Activated CD4-positive, alpha-beta T cell treated with anti-CD3 and anti-CD28 coated beads, Interleukin-2, amount 50 U/mL, for 4 hours (primary cell): Measurements from ENCODE around the gene KRT86.
A peak's percentile ranks its signal among the peaks of the same experiment; 100 is the strongest.
"Not testable (repeated sequence)": the region's sequence is repeated elsewhere in the genome, so short reads cannot be mapped to it uniquely, and the experiment has no call there.

Experiments used
- DNase-seq, 2 experiments: peaks; one replicate each; pipeline ENCODE4 v3.0.0-alpha.2; 2020

Gene KRT86

DNA sequence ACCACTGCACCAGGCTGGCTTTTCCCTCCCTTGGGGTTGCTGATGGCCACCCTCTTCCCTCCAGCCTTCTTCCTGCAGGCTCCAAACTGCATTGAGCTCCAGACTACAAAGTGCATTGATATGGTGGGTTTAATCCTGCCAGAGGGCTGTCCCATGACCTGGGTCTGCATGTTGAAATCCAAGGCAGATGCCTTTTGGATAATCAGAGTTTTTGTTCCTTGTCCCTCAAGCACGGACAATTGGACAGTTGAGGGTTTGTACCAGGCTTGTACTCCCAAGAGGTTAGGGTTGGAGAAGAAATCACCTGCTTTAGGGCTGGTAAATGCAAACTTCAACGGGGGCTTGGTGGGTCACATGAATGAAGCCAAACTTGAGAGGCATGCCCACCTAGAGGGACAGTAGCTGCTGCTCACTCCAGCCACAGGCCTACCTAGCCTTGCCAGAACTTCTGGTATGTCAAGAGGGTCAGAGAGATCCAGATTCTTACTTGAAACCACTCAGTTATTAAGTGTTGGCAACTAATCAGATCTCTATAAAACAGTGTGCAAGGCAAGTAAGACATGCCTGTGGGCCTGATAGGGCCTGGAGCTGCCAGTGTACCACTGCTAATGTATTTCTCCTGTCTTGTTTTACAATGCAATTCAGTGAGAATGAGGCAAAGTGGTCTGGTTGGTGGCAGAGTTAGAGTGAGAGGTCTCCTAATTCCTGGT is 68.5 kb downstream of the KRT86 start:
- no peak for DNase-seq

DNA sequence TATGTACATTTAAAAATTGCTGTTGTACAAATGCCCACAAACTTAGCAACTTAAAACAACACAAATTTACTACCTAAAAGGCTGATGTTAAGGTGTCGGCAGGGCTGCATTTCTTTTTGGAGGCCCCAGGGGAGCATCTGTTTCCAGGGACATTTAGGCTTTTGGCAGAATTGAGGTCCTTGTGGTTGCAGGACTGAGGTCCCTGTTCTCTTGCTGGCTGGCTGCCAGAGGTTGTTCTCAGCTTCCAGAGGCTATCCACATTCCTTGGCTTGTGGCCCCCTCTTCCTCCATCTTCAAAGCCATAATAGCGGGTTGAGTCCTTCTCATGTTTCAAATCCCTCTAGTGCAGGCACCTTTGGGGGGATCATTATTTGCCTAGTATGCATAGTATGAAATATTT is 69.1 kb downstream of the KRT86 start:
- DNase-seq = no peak

DNA sequence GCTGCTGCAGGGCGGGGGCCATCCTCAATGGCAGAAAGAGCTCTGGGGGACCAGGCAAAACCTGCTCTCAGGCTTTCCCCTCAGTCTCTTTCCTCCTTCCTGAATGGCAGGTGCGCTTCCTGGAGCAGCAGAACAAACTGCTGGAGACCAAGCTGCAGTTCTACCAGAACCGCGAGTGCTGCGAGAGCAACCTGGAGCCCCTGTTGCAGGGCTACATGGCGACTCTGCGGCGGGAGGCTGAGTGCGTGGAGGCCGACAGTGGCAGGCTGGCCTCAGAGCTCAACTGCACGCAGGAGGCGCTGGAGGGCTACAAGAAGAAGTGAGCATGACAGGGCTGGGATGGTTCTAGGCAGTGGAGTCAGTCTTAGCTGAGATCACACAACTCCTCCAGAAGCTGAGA is 69.7 kb downstream of the KRT86 start:
- DNase-seq = no peak

DNA sequence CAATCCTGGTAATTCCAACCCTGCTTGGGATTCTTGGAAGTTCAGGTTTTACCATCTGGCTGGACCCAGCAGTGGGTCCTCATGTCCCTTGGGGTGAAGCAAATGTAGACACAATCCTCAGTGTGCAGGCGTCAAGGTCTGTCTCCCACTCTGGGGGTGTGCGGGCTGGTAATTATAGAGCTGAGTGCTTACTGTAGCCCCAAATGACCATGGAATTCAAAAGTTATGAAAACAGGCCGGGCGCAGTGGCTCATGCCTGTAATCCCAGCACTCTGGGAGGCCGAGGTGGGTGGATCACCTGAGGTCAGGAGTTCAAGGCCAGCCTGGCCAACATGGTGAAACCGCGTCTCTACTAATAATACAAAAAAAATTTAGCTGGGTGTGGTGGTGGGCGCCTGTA is 70.6 kb downstream of the KRT86 start:
- not testable (repeated sequence) for DNase-seq

DNA sequence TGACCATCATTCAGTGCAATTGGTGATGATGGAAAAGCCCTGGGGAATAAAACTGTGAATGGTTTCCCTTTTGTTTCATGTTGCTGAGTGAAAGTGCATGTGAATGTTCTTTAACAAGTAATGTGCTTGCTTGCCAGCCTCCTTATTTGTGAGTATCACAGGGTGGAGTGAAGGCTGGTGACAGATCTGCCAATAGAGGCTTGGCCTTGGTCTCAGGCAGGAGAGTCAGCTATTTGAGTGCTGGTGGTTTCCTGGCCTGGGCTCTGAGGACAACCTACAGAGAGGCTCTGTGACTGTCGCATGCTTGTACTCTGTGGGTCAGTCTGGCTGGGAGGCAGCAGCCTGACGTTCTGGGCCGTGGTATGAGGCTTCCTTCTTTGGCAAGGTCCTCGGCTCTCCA is 72.1 kb downstream of the KRT86 start:
- no peak for DNase-seq

DNA sequence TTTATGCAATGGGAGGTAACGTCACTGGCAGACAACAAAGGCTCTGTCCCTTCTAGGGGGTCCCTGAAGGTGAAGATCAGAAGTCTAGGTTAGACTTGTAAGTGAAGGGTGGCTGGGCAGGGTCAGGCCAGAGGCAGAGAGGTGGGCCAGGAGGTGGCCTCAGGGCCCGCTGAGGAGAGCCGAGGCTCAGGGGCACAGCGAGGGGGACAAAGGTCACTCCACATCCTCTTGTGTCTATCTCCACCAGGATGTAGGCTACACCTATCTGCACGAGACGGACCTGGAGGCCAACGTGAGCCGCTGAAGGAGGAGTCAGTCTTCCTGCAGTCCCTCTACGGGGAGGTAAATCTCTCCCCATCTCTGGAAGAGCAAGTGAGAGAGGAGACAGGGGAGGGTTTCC is 72.6 kb downstream of the KRT86 start:
- no peak for DNase-seq

DNA sequence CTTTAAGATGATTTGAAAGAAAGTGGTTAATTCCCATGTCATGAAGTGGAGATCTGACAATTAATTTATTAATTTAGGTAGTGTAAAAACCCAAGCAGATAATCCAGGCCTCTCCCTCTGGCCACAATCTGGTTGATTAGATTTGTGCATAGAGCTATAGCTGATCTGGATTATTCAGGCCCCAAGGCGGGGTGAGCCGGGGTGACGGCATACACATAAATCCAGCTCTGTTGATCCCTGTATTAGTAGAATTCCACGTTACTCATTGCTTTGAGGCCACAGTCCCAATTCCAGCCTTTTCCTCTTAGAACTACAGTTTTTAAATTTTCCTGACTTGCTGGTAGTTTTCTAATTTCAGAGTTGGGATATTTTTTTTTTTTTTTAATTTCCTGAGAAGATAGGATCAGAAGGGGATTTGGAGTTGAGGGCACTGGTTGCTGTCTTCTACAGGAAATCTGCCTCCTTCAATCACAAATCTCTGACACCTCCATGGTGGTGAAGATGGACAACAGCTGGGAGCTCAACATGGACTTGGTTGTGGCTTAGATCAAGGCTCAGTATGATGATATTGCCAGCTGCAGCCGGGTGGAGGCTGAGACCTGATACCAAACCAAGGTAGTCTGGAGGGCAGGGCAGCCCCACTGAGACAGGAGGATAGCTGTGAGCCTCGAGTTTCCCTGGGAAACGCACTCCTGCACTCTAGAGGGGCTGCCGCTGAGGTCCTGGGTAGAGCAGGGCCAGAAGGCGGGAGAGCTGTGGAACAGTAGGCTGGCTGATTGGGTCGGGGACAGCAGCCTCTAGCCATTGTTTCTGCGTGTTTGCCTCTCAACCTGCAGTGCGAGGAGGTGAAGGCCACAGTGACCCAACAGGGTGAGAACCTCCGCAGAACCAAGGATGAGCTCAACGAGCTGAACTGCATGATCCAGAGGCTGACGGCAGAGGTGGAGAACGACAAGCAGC is 73.4 kb downstream of the KRT86 start:
- no peak for DNase-seq

DNA sequence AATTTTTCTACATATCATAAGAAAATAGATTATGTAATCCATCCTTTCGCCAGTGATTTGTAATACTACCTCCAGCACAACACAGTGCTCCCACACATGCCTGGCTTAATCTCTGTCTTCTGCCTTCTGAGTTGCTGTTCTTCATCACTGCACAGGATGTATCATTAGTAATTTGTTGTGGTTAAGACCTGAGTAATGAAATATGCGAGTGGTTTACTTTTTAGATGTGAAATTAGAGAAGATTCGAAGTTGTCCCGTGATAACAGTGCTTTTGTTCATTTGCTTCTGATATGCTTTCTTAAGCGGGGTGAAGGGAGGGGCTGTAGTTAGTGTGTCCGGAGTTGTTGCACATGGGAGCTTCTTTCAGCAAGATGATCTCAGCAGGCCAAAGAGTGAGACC is 74.8 kb downstream of the KRT86 start:
- no peak for DNase-seq

DNA sequence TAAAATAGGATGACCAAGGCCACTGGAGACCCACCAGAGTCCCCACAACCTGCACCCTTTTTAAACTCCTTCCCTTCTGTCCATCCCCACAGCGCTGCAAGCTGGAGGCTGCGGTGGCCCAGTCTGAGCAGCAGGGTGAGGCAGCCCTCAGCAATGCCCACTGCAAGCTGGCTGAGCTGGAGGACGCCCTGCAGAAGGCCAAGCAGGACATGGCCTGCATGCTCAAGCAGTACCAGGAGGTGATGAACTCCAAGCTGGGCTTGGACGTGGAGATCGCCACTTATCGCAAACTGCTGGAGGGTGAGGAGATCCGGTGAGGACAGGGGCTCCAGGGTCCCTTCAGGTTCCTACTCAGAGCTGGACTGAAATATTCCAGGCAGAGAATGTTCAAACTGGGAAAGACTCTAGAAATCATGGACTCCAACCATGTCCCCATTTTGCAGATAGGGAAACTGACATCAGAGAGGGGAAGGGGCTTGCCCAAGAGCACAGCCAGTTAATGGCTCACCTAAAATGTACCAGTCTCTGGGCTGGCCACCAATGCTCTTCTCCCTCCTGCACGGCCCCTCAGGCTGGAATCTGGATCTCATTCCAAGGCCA is 75.7 kb downstream of the KRT86 start:
- no peak for DNase-seq

DNA sequence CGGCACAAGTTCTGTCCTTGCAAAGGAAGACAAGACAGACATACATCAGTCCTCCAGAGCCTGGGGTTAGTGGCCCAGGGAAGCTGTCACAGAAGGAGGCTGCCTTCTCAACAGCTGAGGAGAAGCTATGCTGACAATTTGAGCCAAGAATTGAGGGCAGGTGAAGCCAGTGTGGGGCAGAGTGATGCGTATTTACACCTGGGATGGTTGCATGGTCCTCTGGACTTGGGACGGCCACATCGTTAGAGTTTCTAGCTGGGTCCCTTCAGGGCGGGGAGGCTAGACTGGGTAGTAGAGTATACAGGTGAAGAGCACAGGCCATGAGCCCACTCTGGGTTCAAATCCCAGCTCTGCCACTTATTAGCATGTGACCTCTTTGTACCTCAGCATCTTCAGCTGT is 76.3 kb downstream of the KRT86 start:
- DNase-seq = no peak

DNA sequence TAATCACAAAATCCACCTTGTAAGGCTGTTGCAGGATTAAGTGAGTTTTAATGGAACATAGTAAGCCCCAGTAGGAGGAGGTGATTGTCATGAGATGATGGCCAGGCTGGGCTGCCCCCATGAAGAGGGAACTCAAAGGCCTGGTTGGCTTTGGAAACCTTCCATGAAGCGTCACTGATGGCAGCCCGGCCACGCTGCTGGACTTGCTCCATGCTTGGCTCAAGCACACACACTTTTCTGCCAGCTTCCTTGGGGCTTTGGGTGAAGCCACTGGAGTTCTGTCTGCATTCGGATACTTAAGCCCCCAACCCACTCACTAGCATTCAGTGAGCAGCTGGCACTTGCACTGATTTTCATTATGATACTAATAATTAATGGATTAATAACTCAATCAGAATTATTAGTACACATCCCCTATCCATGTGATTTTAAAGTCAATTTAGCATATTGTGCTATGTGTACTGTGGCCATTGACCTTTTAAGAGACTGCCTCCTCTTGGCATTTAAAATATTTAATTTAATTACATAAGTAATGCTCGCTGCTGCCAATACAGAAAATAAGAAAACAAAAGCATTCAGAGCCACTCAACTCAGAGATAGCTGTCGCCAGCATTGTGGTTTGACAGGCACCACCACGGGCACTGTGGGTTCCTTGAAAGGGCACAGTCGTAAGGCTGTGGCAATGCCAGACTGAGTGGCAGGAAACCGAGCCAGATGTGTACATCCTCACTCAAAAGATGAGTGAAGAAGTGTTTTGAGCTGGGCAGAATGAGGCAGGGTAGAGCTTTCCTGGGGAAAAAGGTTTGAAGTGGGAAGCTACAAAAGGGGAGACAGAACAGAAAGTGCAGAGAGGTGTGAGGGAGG is 77.0 kb downstream of the KRT86 start:
- DNase-seq = peak; percentile 30 to 39

DNA sequence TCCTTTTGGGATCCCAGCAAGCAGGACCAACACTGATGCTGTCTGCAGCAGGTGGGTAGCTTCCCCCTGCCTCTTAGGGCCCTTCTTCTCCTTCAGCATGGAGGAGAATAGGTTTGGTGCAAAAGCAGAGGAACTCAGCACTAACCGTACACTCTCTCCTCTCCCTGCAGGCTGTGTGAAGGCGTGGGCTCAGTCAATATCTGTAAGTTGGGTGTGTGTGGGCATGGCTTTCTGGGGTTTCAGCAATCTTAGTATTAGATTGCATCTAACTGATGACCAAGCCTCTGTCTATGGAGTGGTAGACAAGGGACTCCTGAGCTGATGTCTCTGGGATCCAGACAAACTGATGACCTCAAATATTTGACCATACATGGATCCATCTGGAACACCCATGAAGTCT is 78.5 kb downstream of the KRT86 start:
- DNase-seq = no peak

DNA sequence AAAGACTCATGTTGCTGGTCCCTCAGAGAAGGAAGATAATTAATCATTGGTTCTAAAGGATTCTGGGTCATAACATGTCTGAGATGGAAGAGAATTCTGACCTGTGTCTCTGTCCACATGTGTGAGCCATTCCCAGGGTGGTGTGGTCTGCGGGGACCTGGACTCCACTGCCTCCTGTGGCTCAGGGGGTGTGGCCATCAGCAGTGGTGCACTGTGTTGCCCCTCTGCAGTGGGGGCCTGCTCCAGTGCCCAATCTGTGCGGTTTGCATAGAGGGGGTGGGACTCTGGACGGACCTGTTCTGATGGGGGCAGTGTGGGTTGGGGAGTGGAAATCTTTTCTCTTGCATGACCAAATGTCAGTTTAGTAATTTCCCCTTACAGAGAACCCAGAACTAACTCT is 79.3 kb downstream of the KRT86 start:
- no peak for DNase-seq

DNA sequence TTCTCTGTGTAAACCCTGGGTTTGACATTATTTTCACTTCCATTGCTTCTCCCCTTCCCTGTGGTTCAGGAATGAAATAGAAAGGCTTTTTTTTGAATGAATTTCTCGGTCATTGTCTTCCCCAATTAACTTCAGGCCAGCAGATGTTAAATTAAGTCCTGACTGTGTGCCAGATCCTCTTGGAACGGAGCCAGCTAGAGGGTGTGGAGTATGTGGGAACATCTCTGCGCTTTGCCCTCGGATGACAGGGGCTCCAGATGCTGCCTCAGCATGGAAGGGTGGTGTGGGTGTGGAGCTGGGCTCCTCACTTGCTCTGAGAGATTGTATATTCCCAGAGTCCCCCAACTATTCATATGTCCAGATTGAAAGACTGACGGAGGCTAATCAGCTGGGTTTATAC is 79.8 kb downstream of the KRT86 start:
- no peak for DNase-seq

DNA sequence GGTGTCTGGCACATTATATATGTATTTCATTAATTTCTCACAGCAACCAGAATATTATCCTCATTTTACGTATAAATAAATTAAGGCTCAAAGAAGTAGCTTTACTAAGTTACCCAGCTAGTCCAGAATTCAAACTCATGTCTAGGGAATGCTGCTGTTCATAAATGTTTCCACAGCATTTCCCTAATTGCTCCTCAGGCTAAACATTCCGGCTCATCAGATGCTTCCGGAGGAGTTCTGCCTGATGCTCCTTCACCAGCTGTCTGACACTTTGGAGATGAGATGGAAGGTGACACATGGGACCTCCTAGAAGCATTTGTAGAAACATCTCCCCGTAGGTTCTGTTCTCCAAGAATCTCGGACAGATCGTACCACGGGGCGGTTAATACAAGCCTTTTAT is 80.7 kb downstream of the KRT86 start:
- no peak for DNase-seq

DNA sequence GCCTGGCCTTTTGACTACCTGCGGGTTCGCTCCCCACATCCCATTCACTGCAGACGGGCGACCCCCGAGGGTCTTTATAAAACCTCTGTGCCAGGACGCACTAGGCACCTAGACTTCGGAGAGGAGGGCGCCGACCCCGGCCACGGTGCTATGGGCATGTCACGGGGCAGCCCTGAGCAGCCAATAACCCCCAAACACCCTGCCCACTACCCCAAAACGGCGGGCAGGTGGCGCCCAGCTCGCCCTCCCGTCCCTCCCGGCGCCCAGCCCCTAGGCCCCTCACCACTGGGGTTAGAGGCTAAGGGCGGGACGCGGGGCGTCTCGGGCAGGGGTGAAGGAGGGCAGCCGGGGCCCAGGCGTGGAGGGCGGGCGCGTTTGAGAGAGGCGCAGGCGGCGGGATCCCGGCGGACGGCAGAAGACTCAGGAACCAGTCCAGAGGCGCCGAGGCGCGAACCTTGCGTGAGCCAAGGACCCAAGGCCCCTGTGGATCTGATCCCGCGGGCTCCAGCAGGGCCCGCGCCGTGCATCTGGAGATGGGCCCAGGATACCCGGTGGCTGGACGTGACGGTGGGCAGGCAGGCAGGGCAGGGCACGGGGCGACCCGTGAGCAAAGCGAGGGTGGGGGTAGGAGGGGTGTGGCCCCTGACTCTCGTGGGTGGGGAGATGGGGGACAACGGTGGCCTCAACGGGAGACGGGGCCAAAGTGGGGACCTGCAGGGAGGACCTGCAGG is 81.8 kb downstream of the KRT86 start:
- DNase-seq = no peak

DNA sequence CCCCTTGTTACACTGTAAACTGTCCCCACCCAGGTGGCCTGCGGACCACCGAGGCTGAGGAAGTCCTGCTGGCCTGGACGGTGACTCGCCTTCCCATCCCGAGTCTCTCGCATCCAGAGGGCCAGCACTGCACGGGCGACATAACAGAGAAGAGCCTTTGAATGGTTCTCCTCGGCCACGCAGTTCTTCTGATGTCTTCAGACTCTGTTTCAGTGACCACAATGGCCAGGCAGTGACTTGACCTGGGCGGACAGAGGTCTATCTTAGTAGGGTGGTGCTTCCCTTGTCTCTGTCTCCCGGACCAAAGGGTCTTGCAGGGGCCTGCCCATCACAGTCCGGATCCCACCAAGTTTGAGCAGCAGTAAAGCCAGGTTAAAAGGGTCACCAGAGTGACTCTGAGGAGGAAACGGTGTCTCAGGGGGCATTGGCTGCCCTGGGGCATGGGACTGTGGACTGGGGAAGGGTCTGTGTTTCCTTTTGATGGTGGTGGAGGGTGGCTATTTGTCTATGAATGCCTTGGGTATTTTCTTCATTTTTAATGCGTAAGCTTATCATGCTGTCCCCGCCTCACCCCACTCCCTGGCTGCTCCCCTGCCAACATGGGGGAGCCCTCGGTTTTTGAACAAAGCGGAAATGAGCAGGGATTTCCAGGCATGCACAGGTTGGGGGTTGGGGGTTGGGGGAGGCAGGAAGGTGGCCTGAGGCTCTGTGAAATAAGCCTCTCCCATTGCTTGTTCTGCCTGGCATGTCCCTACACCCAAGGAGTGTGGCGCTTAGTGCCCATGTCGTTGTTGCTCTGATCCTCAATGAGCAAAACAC is 82.5 kb downstream of the KRT86 start:
- DNase-seq = no peak
